Upper lobe of left lung (tissue), 6 donors: ENCODE results near the gene GNPTAB. TPM values are rescaled to one million over a fixed set of nuclear protein-coding genes. Genes with fewer than 3 reads are reported as not detected.
A peak's percentile ranks its signal among the peaks of the same experiment; 100 is the strongest.

ENCODE experiments used
- ATAC-seq, 2 donors: fragments of 200-7000 bp; cut with Tn5 transposase; one replicate each; pipeline ENCODE4 v1.9.1; 2022; ENCODE audit warnings: mild to moderate bottlenecking in 2 of 2, moderate library complexity in 2 of 2; ENCODE audit not compliant: low FRiP score in 2 of 2
- DNase-seq, 2 donors: peaks; one replicate each; pipeline ENCODE4 v3.0.0-alpha.2; 2019 to 2020
- H3K27ac ChIP-seq, 4 donors: fragments of 200-600 bp; sonication (generic); one replicate each; pipeline ENCODE4 v1.5.1; 2016 to 2019
- H3K27me3 ChIP-seq, 4 donors: fragments of 200-600 bp; sonication (generic); one replicate each; pipeline ENCODE4 v1.5.1; 2017 to 2019
- H3K36me3 ChIP-seq, 4 donors: fragments of 200-600 bp; sonication (generic); one replicate each; pipeline ENCODE4 v1.5.1; 2016 to 2019
- H3K4me1 ChIP-seq, 4 donors: fragments of 200-600 bp; sonication (generic); one replicate each; pipeline ENCODE4 v1.5.1; 2018 to 2019
- H3K4me3 ChIP-seq, 4 donors: fragments of 200-600 bp; sonication (generic); one replicate each; pipeline ENCODE4 v1.5.1; 2017 to 2019; ENCODE audit warnings: mild to moderate bottlenecking in 2 of 4, moderate library complexity in 1 of 4
- H3K9me3 ChIP-seq, 4 donors: fragments of 200-600 bp; sonication (generic); one replicate each; pipeline ENCODE4 v1.5.1; 2018 to 2019
- EP300 ChIP-seq, 4 donors: sonication (generic); formaldehyde crosslinking; IDR thresholded peaks; one replicate each; pipeline ENCODE4 v1.5.1; 2017; ENCODE audit warnings: antibody characterized with exemption in 4 of 4, control low read depth in 2 of 4
- POLR2A ChIP-seq, 4 donors: fragments of 450-650 bp; IDR thresholded peaks; one replicate each; pipeline ENCODE4 v1.5.1; 2016 to 2017; ENCODE audit warnings: antibody characterized with exemption in 4 of 4, mild to moderate bottlenecking in 2 of 4
- POLR2AphosphoS5 ChIP-seq, 2 donors: sonication (generic); formaldehyde crosslinking; IDR thresholded peaks; one replicate each; pipeline ENCODE4 v1.5.1; 2017; ENCODE audit warnings: antibody characterized with exemption in 2 of 2
- WGBS, 2 donors: methylation state at CpG; one replicate each; pipeline ENCODE4 v1.1.5; 2017 to 2018; 5-methylcytosine and 5-hydroxymethylcytosine counted together
- total RNA-seq, 6 donors: library from RNA; depleted of rRNA in 4 of 6; stranded (reverse); fragments of >200 nt in 4 of 6; gene quantifications; one replicate each; pipeline versions ENCODE4 v1.1.0 to v1.2.1, GENCODE V29; 2016 to 2021
- TF ChIP-seq, protein P1 (sequence below), 6 experiments: fragments of 450-650 bp in 4 of 6; fragments of 200-600 bp in 2 of 6; sonication (generic) in 2 of 6; IDR thresholded peaks; one replicate each; pipeline ENCODE4 v1.5.1; 2016 to 2019; ENCODE audit warnings: antibody characterized with exemption in 6 of 6
- donor health status: DM: no; HTN: no; CAD: no; lungs with moderate emphysema.
- donor health status: DM: no; HTN: yes; CAD: no; lungs with severe emphysema.

Gene GNPTAB
- total RNA-seq, 6 donors from 2014 or later: 45.8 to 73.3 (median 57.5) TPM

DNA sequence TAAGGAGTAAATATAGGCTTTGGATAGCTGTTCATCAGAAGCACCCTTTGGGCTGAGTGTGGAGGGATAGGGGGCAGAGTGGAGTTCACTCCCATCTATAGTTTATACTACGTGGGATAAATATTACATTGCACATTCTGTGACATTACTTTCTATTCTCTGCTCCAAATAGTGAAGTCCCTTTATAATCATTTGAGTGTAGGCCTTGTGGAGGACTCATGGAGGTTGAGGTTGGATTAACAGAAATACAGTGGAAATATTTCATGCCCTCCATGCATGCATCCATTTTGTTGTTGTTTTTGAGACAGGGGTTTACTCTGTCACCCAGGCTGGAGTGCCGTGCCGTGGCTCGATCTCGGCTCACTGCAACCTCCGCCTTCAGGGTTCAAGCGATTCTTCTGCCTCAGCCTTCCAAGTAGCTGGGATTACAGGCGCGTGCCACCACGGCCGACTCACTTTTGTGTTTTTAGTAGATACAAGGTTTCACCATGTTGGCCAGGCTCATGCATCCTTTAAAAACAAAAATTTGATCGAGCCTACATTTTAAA lies 131.9 kb downstream of the GNPTAB start:
- 82 to 85% methylated on average over 12 of the region's 12 CpGs for WGBS, 2 donors
- Histone ChIP-seq H3K27me3 (no peaks in the 10 kb centered on the region), H3K27ac (peak overlapping the region; percentile 88 to 96 (median 90)), H3K4me1 (peaks cover 28 to 67% (median 52%) of the 10 kb centered on the region in 4 donors), H3K9me3 (no peaks in the 10 kb centered on the region), H3K4me3 (peak overlapping the region; percentile 60 to 94 (median 90)), H3K36me3 (no peaks in the 10 kb centered on the region)
- no peak for ATAC-seq
- TF ChIP-seq POLR2AphosphoS5 (IDR thresholded peaks at IDR 0.05) (no peak), EP300 (IDR thresholded peaks at IDR 0.05) (no peak)
- TF ChIP-seq, protein P1, sequence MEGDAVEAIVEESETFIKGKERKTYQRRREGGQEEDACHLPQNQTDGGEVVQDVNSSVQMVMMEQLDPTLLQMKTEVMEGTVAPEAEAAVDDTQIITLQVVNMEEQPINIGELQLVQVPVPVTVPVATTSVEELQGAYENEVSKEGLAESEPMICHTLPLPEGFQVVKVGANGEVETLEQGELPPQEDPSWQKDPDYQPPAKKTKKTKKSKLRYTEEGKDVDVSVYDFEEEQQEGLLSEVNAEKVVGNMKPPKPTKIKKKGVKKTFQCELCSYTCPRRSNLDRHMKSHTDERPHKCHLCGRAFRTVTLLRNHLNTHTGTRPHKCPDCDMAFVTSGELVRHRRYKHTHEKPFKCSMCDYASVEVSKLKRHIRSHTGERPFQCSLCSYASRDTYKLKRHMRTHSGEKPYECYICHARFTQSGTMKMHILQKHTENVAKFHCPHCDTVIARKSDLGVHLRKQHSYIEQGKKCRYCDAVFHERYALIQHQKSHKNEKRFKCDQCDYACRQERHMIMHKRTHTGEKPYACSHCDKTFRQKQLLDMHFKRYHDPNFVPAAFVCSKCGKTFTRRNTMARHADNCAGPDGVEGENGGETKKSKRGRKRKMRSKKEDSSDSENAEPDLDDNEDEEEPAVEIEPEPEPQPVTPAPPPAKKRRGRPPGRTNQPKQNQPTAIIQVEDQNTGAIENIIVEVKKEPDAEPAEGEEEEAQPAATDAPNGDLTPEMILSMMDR (IDR thresholded peaks at IDR 0.05): no peak
- DNase-seq: peak in 1 of 2 donors; percentile 45

GRCh38 chr12:101697930-101698799 lies 132.6 kb downstream of the GNPTAB start:
- no peaks in the 10 kb centered on the region for H3K9me3 ChIP-seq
- TF ChIP-seq EP300 (IDR thresholded peaks at IDR 0.05): no peak
- TF ChIP-seq, protein P1 (IDR thresholded peaks at IDR 0.05): peak in 1 of 6 experiments; percentile 6
- TF ChIP-seq POLR2AphosphoS5 (IDR thresholded peaks at IDR 0.05): peak; percentile 18 to 29
- peak in 1 of 4 donors; percentile 65 for TF ChIP-seq POLR2A (IDR thresholded peaks at IDR 0.05)
- peak overlapping the region; percentile 88 to 96 (median 90) for H3K27ac ChIP-seq
- peak; percentile 73 to 78 for ATAC-seq
- H3K4me3 ChIP-seq: peak overlapping the region; percentile 60 to 94 (median 90)
- H3K4me1 ChIP-seq: peaks cover 22 to 62% (median 49%) of the 10 kb centered on the region in 4 donors
- peak; percentile 67 to 93 for DNase-seq
- no peaks in the 10 kb centered on the region for H3K27me3 ChIP-seq
- WGBS, 2 donors: 1% methylated on average over 8 to 37 of the region's 67 CpGs
- H3K36me3 ChIP-seq: no peaks in the 10 kb centered on the region

- peak within 1 kb of the TSS; percentile 60 to 94 (median 90) for H3K4me3 ChIP-seq
- H3K36me3 ChIP-seq: no peaks in the 10 kb centered on the region
- 0 to 1% methylated on average over 7 to 30 of the region's 80 CpGs for WGBS, 2 donors
- TF ChIP-seq, protein P1 (IDR thresholded peaks at IDR 0.05): peak in 2 of 6 experiments; percentile 9 to 29
- TF ChIP-seq POLR2A (IDR thresholded peaks at IDR 0.05) (peak in 2 of 4 donors; percentile 35 to 72), EP300 (IDR thresholded peaks at IDR 0.05) (no peak), POLR2AphosphoS5 (IDR thresholded peaks at IDR 0.05) (no peak)
- no peaks in the 10 kb centered on the region for H3K9me3 ChIP-seq
- H3K27ac ChIP-seq: peak within 1 kb of the TSS; percentile 88 to 96 (median 90)
- peak; percentile 79 to 89 for ATAC-seq
- DNase-seq: peak; percentile 85 to 93
- peaks cover 22 to 55% (median 45%) of the 10 kb centered on the region in 4 donors for H3K4me1 ChIP-seq
- no peaks in the 10 kb centered on the region for H3K27me3 ChIP-seq
These were observed 133.4 kb downstream of the GNPTAB start, which contains the start of gene CHPT1 for GRCh38 chr12:101697197-101697929. TSS of gene CHPT1 (plus strand) at chr12:101697640. CDS start at chr12:101697862, 222 bp downstream.

DNA sequence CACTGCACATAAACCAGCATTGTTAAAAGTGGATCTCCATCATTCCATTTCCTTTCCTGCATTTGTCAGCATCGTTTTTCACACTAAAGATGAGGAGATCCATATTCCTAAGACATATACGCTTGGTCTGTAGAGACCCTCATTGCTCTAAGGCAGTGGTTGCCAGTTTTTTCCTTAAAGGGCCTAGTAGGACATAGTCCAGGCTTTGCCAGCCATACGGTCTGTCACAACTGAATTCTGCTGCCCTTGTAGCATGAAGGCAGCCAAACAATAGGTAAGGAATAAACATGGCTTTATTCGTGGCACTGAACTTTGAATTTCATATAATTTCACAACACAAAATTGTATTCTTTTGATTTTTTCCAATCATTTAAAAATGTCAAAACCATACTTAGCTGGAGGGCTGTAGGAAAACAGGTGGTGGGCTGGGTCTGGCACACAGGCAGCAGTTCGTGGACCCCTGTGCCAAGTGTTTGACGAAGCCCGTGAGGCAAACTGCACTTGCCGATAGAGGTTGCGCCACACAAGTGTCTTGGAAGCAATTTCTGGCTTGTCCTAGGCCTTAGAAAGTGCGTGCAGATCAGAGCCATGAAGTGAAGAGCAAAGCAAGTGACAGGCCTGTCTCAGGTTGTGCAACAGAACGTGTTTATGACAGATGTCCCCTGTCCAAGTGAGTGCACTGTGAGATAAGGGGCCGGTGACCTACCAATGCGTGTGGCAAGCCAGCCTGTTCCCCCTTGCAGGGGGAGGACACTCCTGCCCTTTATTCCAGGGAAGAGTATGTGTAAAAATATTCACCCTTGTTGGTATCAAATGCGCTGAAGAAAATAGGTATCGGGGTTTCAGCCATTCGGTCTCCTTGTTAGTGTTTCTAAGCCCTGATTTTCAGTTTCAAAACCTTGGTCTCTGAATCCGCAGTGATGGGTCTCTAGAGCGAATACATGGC lies 134.2 kb downstream of the GNPTAB start:
- no peaks in the 10 kb centered on the region for H3K27me3 ChIP-seq
- peak overlapping the region; percentile 88 to 96 (median 90) for H3K27ac ChIP-seq
- no peaks in the 10 kb centered on the region for H3K9me3 ChIP-seq
- TF ChIP-seq EP300 (IDR thresholded peaks at IDR 0.05): peak in 3 of 4 donors; percentile 10 to 61 (median 36)
- peak; percentile 24 to 82 for TF ChIP-seq POLR2AphosphoS5 (IDR thresholded peaks at IDR 0.05)
- TF ChIP-seq, protein P1 (IDR thresholded peaks at IDR 0.05): no peak
- no peak for TF ChIP-seq POLR2A (IDR thresholded peaks at IDR 0.05)
- ATAC-seq: peak; percentile 45 to 63
- H3K4me1 ChIP-seq: peaks cover 22 to 47% (median 37%) of the 10 kb centered on the region in 4 donors
- peak in 1 of 2 donors; percentile 75 for DNase-seq
- H3K4me3 ChIP-seq: peak overlapping the region; percentile 60 to 94 (median 90)
- 27 to 29% methylated on average over 18 of the region's 18 CpGs for WGBS, 2 donors
- no peaks in the 10 kb centered on the region for H3K36me3 ChIP-seq
